Keratinocyte (primary cell): ENCODE measurements around the gene RNASE7. TPM values are rescaled to one million over a fixed set of nuclear protein-coding genes. Genes with fewer than 3 reads are reported as not detected.

Experiments used
- DNase-seq: peaks from one replicate; pipeline ENCODE4 v3.0.0-alpha.2; 2011; ENCODE audit warnings: low read depth, missing footprints, low spot score
- FAIRE-seq: peaks from 2 replicates; lab custom pipeline; 2011; peaks lifted over from hg19 to GRCh38; lab: Jason Lieb, UNC
- H2AFZ ChIP-seq: 2 replicates; pipeline ENCODE4 v1.6.0; 2012; ENCODE audit warnings: low read length, control low read depth, inconsistent platforms; ENCODE audit not compliant: control insufficient read depth
- H3K27ac ChIP-seq: 2 replicates; pipeline ENCODE4 v1.5.1; 2011; ENCODE audit warnings: low read length; ENCODE audit not compliant: control insufficient read depth, insufficient read depth
- H3K27me3 ChIP-seq: 3 replicates; pipeline ENCODE4 v1.6.0; 2011; ENCODE audit warnings: low read length; ENCODE audit not compliant: control insufficient read depth, insufficient read depth; ENCODE audit errors: extremely low read depth
- H3K36me3 ChIP-seq, 2 experiments: 2 replicates in 1 of 2; 3 replicates in 1 of 2; pipeline ENCODE4 v1.5.1; 2011; ENCODE audit warnings: low read length in 2 of 2, mild to moderate bottlenecking in 1 of 2; ENCODE audit not compliant: control insufficient read depth in 2 of 2, insufficient read depth in 2 of 2; ENCODE audit errors: extremely low read depth in 1 of 2
- H3K4me1 ChIP-seq: 3 replicates; pipeline ENCODE4 v1.5.1; 2011; ENCODE audit warnings: low read length; ENCODE audit not compliant: control insufficient read depth, insufficient read depth; ENCODE audit errors: extremely low read depth
- H3K4me2 ChIP-seq: 3 replicates; pipeline ENCODE4 v1.6.0; 2011; ENCODE audit warnings: low read depth, low read length; ENCODE audit not compliant: control insufficient read depth, insufficient read depth; ENCODE audit errors: extremely low read depth
- H3K4me3 ChIP-seq, 3 experiments: fragments of 200-600 bp in 1 of 3; sonication (generic) in 1 of 3; 2 replicates in 2 of 3; 3 replicates in 1 of 3; pipeline ENCODE4 v1.5.1; 2011 to 2016; ENCODE audit warnings: low read length in 3 of 3, mild to moderate bottlenecking in 3 of 3, control low read depth in 2 of 3, inconsistent platforms in 1 of 3, low read depth in 1 of 3, mixed read lengths in 1 of 3, mixed run types in 1 of 3, moderate library complexity in 1 of 3; ENCODE audit not compliant: control insufficient read depth in 2 of 3, insufficient read depth in 2 of 3; ENCODE audit errors: extremely low read depth in 1 of 3
- H3K79me2 ChIP-seq: 2 replicates; pipeline ENCODE4 v1.6.0; 2012; ENCODE audit warnings: low read length; ENCODE audit not compliant: control insufficient read depth, insufficient read depth
- H3K9ac ChIP-seq: 3 replicates; pipeline ENCODE4 v1.6.0; 2011; ENCODE audit warnings: low read length; ENCODE audit not compliant: control insufficient read depth, insufficient read depth; ENCODE audit errors: extremely low read depth
- H3K9me1 ChIP-seq: 3 replicates; pipeline ENCODE4 v1.6.0; 2011; ENCODE audit warnings: low read length; ENCODE audit not compliant: control insufficient read depth, insufficient read depth; ENCODE audit errors: extremely low read depth
- H3K9me3 ChIP-seq: 2 replicates; pipeline ENCODE4 v1.5.1; 2012; ENCODE audit warnings: low read depth, low read length; ENCODE audit not compliant: control insufficient read depth
- H4K20me1 ChIP-seq: 3 replicates; pipeline ENCODE4 v1.6.0; 2011; ENCODE audit warnings: low read length; ENCODE audit not compliant: control insufficient read depth, insufficient read depth; ENCODE audit errors: extremely low read depth
- EZH2 ChIP-seq: IDR thresholded peaks from one replicate; pipeline ENCODE4 v1.6.1; 2012; ENCODE audit warnings: inconsistent platforms, mild to moderate bottlenecking, low read length, moderate library complexity
- dilution Hi-C: fragments of 300-500 bp; cut with MboI; formaldehyde crosslinking; loops from one replicate; pipeline ENCODE4 v1.7.0; 2020; ENCODE audit warnings: low sequenced_read_pairs; ENCODE audit not compliant: extremely low pct_ligation_motif_present
- polyA plus RNA-seq, 5 experiments: library from polyadenylated mRNA; depleted of rRNA in 3 of 5; stranded (reverse) in 3 of 5; stranded (forward) in 1 of 5; unstranded in 1 of 5; fragments of >200 nt; gene quantifications; 1 replicate in 1 of 5; 2 replicates in 3 of 5; 3 replicates in 1 of 5; pipeline versions ENCODE4 v1.2.1 to v1.2.3, GENCODE V29; 2011 to 2012; ENCODE audit warnings: missing spikeins in 2 of 5, low read depth in 1 of 5, low replicate concordance in 1 of 5
- TF ChIP-seq, protein P1 (sequence below), 3 experiments: IDR thresholded peaks in 1 of 3; conservative IDR thresholded peaks in 1 of 3; optimal IDR thresholded peaks in 1 of 3; 2 replicates in 2 of 3; 3 replicates in 1 of 3; pipeline versions ENCODE3 to v1.5.1; 2011; ENCODE audit warnings: low read length in 3 of 3, mild to moderate bottlenecking in 3 of 3, moderate library complexity in 2 of 3, control low read depth in 1 of 3, inconsistent platforms in 1 of 3; ENCODE audit not compliant: insufficient read depth in 2 of 3; ENCODE audit errors: extremely low read depth in 1 of 3

Gene RNASE7
- polyA plus RNA-seq, 1 donor (not counting 4 experiments of a cell fraction or from before 2014, with no cell fraction given), result 17.4 TPM

DNA sequence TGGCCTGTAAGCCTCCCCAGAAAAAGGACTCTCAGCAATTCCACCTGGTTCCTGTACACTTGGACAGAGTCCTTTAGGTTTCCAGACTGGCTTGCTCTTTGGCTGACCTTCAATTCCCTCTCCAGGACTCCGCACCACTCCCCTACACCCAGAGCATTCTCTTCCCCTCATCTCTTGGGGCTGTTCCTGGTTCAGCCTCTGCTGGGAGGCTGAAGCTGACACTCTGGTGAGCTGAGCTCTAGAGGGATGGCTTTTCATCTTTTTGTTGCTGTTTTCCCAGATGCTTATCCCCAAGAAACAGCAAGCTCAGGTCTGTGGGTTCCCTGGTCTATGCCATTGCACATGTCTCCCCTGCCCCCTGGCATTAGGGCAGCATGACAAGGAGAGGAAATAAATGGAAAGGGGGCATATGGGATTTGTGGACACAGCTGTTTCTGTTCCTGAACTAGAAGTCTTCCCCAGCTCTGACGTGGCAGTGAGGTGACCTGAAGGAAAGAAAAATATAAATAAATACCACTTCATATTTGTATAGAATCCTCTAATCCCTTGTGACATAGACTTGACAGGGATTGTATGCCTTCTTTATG is 1.3 kb downstream of the RNASE7 start:
- H3K9me3 ChIP-seq, result no peaks in the 10 kb centered on the region
- no peaks in the 10 kb centered on the region for H3K36me3 ChIP-seq
- H3K4me3 ChIP-seq, result peak overlapping the region in 1 of 3 experiments; percentile 68
- peak overlapping the region; percentile 15 for H3K27ac ChIP-seq
- H3K9ac ChIP-seq, result no peak overlapping the region
- H3K9me1 ChIP-seq, result no peaks in the 10 kb centered on the region
- TF ChIP-seq, protein P1, sequence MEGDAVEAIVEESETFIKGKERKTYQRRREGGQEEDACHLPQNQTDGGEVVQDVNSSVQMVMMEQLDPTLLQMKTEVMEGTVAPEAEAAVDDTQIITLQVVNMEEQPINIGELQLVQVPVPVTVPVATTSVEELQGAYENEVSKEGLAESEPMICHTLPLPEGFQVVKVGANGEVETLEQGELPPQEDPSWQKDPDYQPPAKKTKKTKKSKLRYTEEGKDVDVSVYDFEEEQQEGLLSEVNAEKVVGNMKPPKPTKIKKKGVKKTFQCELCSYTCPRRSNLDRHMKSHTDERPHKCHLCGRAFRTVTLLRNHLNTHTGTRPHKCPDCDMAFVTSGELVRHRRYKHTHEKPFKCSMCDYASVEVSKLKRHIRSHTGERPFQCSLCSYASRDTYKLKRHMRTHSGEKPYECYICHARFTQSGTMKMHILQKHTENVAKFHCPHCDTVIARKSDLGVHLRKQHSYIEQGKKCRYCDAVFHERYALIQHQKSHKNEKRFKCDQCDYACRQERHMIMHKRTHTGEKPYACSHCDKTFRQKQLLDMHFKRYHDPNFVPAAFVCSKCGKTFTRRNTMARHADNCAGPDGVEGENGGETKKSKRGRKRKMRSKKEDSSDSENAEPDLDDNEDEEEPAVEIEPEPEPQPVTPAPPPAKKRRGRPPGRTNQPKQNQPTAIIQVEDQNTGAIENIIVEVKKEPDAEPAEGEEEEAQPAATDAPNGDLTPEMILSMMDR (optimal IDR thresholded peaks at IDR 0.05 in 1 of 3, IDR thresholded peaks at IDR 0.05 in 1 of 3, conservative IDR thresholded peaks at IDR 0.05 in 1 of 3; ENCODE audit: extremely low read depth in 1 of 3, insufficient read depth in 2 of 3, low read length in 3 of 3), result no peak
- TF ChIP-seq EZH2, result no peak
- FAIRE-seq (no peak), DNase-seq (no peak)
- H3K4me2 ChIP-seq, result peak overlapping the region; percentile 96
- H3K79me2 ChIP-seq, result peaks cover 12% of the 10 kb centered on the region
- dilution Hi-C loops, result no loop called here
- H3K27me3 ChIP-seq, result no peaks in the 10 kb centered on the region
- H2AFZ ChIP-seq, result no peak overlapping the region
- H3K4me1 ChIP-seq, result peaks cover 53% of the 10 kb centered on the region
- H4K20me1 ChIP-seq, result no peaks in the 10 kb centered on the region

DNA sequence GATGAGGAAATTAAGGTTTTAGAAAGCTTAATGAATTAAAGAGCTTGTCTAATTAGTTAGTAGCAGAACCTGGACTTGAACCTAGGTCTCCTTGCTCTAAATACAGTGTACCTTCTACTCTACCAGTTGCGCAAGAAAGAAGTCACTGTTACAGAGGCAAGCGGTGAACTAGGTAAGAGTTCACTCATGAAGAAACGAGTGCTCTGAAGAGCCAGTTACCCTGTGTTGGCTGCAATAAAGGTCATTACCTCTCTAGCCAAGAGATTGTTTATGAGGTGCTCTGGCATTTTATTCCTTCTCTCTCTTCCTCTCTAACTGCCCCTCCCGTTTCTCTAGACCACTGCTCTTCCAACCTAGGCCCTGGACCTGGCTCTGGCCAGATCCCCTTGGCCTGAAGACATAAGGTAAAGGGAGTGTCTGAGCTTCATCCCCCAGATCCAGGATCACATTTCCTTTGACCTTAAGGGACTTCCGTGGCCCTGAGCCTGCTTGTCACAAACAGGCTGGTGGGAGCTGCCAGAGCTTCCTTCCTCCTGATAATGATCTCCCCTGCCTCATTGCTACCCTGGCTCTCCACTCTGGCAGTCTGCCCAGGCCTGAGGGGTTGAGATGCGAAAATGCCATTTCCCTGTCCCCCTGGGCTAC is 1.9 kb downstream of the RNASE7 start:
- DNase-seq (no peak), FAIRE-seq (no peak)
- peaks cover 48% of the 10 kb centered on the region for H3K4me1 ChIP-seq

More for the DNA sequence above, 1.9 kb downstream of the RNASE7 start:
- Histone ChIP-seq H3K9me1 (no peaks in the 10 kb centered on the region), H3K9ac (no peak overlapping the region), H2AFZ (no peak overlapping the region), H4K20me1 (no peaks in the 10 kb centered on the region), H3K9me3 (no peaks in the 10 kb centered on the region), H3K27ac (no peak overlapping the region), H3K79me2 (peaks cover 12% of the 10 kb centered on the region), H3K4me3 (no peak overlapping the region), H3K36me3 (no peaks in the 10 kb centered on the region), H3K27me3 (no peaks in the 10 kb centered on the region), H3K4me2 (no peak overlapping the region)
- dilution Hi-C loops, result no loop called here
- no peak for TF ChIP-seq EZH2
- TF ChIP-seq, protein P1 (optimal IDR thresholded peaks at IDR 0.05 in 1 of 3, IDR thresholded peaks at IDR 0.05 in 1 of 3, conservative IDR thresholded peaks at IDR 0.05 in 1 of 3; ENCODE audit: extremely low read depth in 1 of 3, insufficient read depth in 2 of 3, low read length in 3 of 3), result no peak
